ENCODE measurements around the gene MMP25.
A peak's percentile ranks its signal among the peaks of the same experiment; 100 is the strongest.

Gene MMP25

GRCh38 chr16:3101018-3101840 is 54.9 kb downstream of the MMP25 start:
- Histone ChIP-seq H3K9ac (ENCODE audit: low read length) (peak overlapping the region; percentile 58), H3K36me3 (replicated peaks; ENCODE audit: low read depth, low read length) (no peaks in the 10 kb centered on the region), H3K27me3 (ENCODE audit: low read depth, low read length) (peaks cover 6% of the 10 kb centered on the region; the same call in 1 of the 2 replicates), H3K4me3 (ENCODE audit: low read length) (peak overlapping the region; percentile 78), H4K20me1 (ENCODE audit: insufficient read depth, low read length) (no peaks in the 10 kb centered on the region), H3K4me1 (ENCODE audit: low read length) (peaks cover 23% of the 10 kb centered on the region), H3K4me2 (ENCODE audit: low read length) (peak overlapping the region; percentile 71), H3K27ac (ENCODE audit: low read length) (no peak overlapping the region), H3K79me2 (ENCODE audit: low read length) (no peaks in the 10 kb centered on the region), H3K9me3 (ENCODE audit: insufficient read depth, low read length) (no peaks in the 10 kb centered on the region), H2AFZ (ENCODE audit: low read depth, low read length) (peak overlapping the region; percentile 93)
- peak; percentile 75 for TF ChIP-seq CTCF (IDR thresholded peaks at IDR 0.05; ENCODE audit: low read depth, low read length)
- TF ChIP-seq EZH2phosphoT487 (IDR thresholded peaks at IDR 0.05; ENCODE audit: low read depth): no peak

- peak overlapping the region; percentile 58 for H3K9ac ChIP-seq (ENCODE audit: low read length)
- H3K36me3 ChIP-seq (replicated peaks; ENCODE audit: low read depth, low read length): no peaks in the 10 kb centered on the region
- no peaks in the 10 kb centered on the region for H4K20me1 ChIP-seq (ENCODE audit: insufficient read depth, low read length)
- H3K4me2 ChIP-seq (ENCODE audit: low read length): peak overlapping the region; percentile 71
- no peaks in the 10 kb centered on the region for H3K9me3 ChIP-seq (ENCODE audit: insufficient read depth, low read length)
- H3K4me3 ChIP-seq (ENCODE audit: low read length): peak overlapping the region; percentile 78
- H3K27ac ChIP-seq (ENCODE audit: low read length): no peak overlapping the region
- TF ChIP-seq EZH2phosphoT487 (IDR thresholded peaks at IDR 0.05; ENCODE audit: low read depth): no peak
- no peak for TF ChIP-seq CTCF (IDR thresholded peaks at IDR 0.05; ENCODE audit: low read depth, low read length)
- H2AFZ ChIP-seq (ENCODE audit: low read depth, low read length): peak overlapping the region; percentile 77
- H3K27me3 ChIP-seq (ENCODE audit: low read depth, low read length): peaks cover 6% of the 10 kb centered on the region; the same call in 1 of the 2 replicates
- peaks cover 21% of the 10 kb centered on the region for H3K4me1 ChIP-seq (ENCODE audit: low read length)
- no peaks in the 10 kb centered on the region for H3K79me2 ChIP-seq (ENCODE audit: low read length)
Measured at GRCh38 chr16:3101841-3102470, 55.6 kb downstream of the MMP25 start.

- H2AFZ ChIP-seq (ENCODE audit: low read depth, low read length): peak overlapping the region; percentile 85
- H3K4me2 ChIP-seq (ENCODE audit: low read length): peak overlapping the region; percentile 76
- H4K20me1 ChIP-seq (ENCODE audit: insufficient read depth, low read length): no peaks in the 10 kb centered on the region
- no peaks in the 10 kb centered on the region for H3K9me3 ChIP-seq (ENCODE audit: insufficient read depth, low read length)
- peak overlapping the region; percentile 94 for H3K4me3 ChIP-seq (ENCODE audit: low read length)
- H3K27ac ChIP-seq (ENCODE audit: low read length): peak overlapping the region; percentile 54
- TF ChIP-seq EZH2phosphoT487 (IDR thresholded peaks at IDR 0.05; ENCODE audit: low read depth) (no peak), CTCF (IDR thresholded peaks at IDR 0.05; ENCODE audit: low read depth, low read length) (no peak)
- no peaks in the 10 kb centered on the region for H3K36me3 ChIP-seq (replicated peaks; ENCODE audit: low read depth, low read length)
- H3K4me1 ChIP-seq (ENCODE audit: low read length): peaks cover 15% of the 10 kb centered on the region
- 0 out of 2 replicates have a peak, but pooled peaks cover 4% of the 10 kb centered on the region for H3K27me3 ChIP-seq (ENCODE audit: low read depth, low read length)
- H3K9ac ChIP-seq (ENCODE audit: low read length): peak overlapping the region; percentile 94
- no peaks in the 10 kb centered on the region for H3K79me2 ChIP-seq (ENCODE audit: low read length)
Measured at GRCh38 chr16:3106205-3106928, 60.0 kb downstream of the MMP25 start.

All from OCI-LY3 (cell line).